ENCODE results near the gene RDH12.

The RDH12 gene

DNA sequence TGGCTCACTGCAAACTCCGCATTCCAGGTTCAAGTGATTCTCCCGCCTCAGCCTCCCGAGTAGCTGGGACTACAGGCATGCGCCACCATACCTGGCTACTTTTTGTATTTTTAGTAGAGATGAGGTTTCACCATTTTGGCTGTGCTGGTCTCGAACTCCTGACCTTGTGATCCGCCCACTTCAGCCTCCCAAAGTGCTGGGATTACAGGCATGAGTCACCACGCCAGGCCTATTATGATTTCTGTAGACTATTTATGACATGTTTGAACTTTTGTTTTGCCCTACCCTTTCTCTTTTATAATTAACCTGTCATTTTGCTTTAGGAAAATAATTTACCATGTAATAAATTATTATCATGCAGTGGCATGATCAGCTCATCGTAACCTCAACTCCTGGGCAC is at the start of gene RDH12:
TSS of gene RDH12 (plus strand) at position 395 of the 400 bp plus-strand sequence. CDS start 20,757 bp downstream, outside the sequence.
- peak within 1 kb of the TSS; percentile 66 for H3K27ac ChIP-seq

DNA sequence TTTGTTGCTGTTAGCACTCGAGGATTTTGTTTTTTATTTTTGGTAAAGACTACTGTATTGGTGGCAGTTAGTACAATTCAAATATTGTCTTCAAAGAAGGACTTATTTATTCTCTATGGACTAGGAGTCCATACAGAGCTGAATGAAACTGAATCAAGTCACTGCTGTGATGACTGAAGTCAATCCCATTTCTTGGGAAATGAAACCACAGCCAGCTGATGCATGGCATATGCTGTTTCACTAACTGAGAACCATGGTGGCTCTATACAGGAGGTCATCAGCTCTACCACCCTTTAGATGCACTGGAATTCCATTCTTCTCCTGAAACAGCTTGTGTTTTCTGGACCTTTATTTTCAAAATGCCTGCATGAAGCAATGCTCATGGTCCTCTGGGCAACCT is 49.5 kb upstream of the RDH12 start:
- TF ChIP-seq, protein P1, sequence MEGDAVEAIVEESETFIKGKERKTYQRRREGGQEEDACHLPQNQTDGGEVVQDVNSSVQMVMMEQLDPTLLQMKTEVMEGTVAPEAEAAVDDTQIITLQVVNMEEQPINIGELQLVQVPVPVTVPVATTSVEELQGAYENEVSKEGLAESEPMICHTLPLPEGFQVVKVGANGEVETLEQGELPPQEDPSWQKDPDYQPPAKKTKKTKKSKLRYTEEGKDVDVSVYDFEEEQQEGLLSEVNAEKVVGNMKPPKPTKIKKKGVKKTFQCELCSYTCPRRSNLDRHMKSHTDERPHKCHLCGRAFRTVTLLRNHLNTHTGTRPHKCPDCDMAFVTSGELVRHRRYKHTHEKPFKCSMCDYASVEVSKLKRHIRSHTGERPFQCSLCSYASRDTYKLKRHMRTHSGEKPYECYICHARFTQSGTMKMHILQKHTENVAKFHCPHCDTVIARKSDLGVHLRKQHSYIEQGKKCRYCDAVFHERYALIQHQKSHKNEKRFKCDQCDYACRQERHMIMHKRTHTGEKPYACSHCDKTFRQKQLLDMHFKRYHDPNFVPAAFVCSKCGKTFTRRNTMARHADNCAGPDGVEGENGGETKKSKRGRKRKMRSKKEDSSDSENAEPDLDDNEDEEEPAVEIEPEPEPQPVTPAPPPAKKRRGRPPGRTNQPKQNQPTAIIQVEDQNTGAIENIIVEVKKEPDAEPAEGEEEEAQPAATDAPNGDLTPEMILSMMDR (conservative IDR thresholded peaks at IDR 0.05): no peak
- TF ChIP-seq ZFX (IDR thresholded peaks at IDR 0.05): no peak
- no peak overlapping the region for H3K27ac ChIP-seq

DNA sequence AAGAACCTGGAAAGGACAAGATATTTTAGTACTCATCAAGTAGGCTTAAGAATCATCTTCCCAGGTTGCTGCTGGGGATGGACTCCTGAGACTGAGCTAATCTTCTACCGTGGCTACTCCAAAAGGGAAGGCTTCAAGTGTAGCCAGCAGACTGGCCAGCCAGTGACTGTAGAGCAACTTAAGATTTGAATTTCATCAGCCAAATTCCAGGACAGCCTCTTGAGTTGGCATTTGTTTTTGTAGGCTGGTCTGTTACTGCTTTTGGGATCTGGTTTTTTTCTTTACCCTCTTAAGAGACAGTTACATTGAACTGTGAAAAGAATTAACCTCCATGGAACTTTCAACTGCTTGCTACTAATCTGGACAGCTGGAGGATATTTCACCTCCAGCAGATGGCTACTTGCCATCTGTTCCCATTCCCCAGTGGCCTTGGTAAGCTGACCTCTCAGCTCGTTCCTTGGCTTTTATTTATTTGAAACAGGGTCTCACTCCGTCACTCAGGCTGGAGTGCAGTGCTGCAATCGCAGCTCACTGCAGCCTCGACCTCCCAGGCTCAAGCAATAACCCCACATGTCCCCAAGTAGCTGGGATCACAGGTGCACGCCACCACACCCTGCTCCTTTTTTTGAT is 47.9 kb upstream of the RDH12 start:
- H3K27ac ChIP-seq: no peak overlapping the region
- TF ChIP-seq, protein P1 (conservative IDR thresholded peaks at IDR 0.05): no peak
- TF ChIP-seq ZFX (IDR thresholded peaks at IDR 0.05): no peak

DNA sequence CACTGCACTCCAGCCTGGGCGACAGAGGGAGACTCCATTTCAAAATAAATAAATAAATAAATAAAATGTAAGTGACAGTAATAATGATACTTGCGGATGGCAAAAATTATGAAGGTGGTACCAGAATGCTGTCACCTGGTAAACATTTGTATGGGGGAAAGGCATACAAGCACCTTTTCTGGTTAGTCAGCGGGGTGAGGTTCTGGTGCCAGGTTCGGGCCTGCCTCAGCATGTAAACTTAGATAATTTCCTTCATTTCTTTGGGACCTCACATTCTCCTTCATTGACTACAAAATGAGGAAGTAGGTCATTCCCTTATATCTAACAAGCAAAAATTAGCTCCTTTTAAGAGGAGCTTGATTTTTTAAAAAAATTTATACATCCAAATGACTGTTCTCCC is 38.1 kb upstream of the RDH12 start:
- no peak overlapping the region for H3K27ac ChIP-seq
- TF ChIP-seq ZFX (IDR thresholded peaks at IDR 0.05): no peak
- TF ChIP-seq, protein P1 (conservative IDR thresholded peaks at IDR 0.05): no peak

DNA sequence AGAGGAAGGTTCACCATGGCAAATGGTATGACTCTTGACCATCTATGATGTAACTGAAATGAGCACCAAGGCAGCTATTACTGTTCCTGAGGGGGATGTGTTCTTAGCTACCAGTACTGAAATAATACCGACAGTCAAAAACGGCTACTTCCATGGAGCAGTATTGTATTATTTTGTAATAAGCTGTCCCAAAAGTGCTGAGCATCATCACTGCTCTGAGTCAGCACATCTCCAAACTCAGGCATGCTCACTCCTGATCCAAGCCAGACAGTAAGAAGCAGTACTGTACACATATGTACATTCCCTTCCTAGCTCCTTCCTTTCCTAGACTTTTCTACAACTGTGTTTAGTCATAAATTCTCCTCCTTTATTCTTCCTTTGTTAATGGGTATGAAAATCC is 35.8 kb upstream of the RDH12 start:
- H3K27ac ChIP-seq: no peak overlapping the region
- no peak for TF ChIP-seq ZFX (IDR thresholded peaks at IDR 0.05)
- TF ChIP-seq, protein P1 (conservative IDR thresholded peaks at IDR 0.05): no peak

DNA sequence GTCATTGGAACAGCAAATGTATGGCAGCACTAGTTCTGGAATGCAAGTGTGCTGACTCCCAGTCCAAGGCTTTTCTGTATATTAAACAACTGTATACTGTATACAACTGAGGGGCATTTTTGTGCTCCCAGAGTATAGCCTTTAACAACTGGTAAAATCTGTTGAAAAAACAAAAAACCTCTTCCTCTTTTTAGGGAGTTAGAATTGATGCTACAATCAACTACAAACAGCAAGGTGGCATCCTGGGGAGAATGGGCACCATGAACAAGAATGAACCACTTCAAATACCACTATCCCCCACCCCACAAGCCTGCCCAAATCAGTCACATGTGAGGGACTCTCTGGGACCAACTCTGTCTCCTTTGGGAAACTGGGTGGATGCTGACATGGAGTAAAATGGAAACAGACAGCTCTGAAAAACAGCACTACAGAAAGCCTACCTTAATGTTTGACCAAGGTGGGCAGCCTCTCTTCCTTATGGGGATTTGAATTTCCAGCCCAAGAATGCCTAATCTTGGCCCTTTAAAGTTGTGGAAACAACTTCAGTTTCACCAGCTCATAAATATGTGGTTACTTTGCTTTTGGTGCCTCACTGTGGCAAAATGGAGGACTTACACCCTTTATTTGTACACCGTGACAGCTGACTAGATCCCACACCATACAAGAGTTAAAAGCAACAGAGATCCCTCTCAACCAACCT is 34.8 kb upstream of the RDH12 start:
- no peak overlapping the region for H3K27ac ChIP-seq
- TF ChIP-seq ZFX (IDR thresholded peaks at IDR 0.05): no peak
- TF ChIP-seq, protein P1 (conservative IDR thresholded peaks at IDR 0.05): peak; percentile 84

DNA sequence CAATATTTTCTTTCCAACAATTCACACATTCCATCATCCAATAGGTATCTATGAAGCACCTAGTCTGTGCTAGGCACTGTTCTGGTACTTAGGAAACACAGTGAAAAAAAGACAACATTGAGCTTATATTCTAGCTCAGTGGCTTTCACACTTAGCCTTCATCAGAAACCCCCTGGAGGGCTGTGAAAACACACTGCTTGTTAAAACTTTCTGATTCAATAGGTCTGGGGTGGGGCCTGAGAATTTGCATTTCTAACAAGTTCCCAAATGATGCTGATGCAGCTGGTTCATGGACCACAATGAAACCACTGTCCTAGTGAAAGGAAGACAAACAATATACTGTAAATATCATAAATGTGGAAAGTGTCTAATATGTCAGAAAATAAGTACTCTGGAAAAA is 33.1 kb upstream of the RDH12 start:
- TF ChIP-seq, protein P1 (conservative IDR thresholded peaks at IDR 0.05): no peak
- TF ChIP-seq ZFX (IDR thresholded peaks at IDR 0.05): no peak

DNA sequence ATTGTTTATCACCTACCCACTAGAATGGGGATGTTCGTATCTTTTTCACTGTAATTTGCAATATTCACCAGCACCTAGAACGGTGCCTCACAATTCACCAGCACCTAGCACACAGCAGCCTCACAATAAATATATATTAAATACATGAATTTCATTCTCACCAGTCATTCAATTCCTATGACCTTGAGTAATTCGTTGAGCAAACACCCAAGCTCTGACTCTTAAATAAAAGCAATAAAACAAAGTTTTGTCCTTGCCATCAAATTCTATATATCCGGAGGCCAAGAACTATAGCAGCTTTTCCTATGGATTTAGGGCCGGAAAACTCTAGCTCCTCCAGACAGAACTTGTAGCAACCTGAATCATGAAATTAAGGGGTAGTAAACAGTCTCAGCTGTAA is 28.2 kb upstream of the RDH12 start:
- TF ChIP-seq, protein P1 (conservative IDR thresholded peaks at IDR 0.05): no peak
- no peak for TF ChIP-seq ZFX (IDR thresholded peaks at IDR 0.05)
- H3K27ac ChIP-seq: no peak overlapping the region

More for the DNA sequence above, 33.1 kb upstream of the RDH12 start:
- H3K27ac ChIP-seq: no peak overlapping the region
